H1 (cell line): ENCODE data around the gene DOP1A. TPM values are rescaled to one million over a fixed set of nuclear protein-coding genes. Genes with fewer than 3 reads are reported as not detected.

Experiments used
- ASH2L ChIP-seq: fragments of 200-600, 300-600 bp; sonication (generic); IDR thresholded peaks from one replicate; pipeline ENCODE4 v1.7.1; 2017; ENCODE audit warnings: low read length
- CHD7 ChIP-seq: fragments of 300-600 bp; sonication (generic); IDR thresholded peaks from 2 replicates; pipeline ENCODE4 v1.7.1; 2012; ENCODE audit warnings: low read length, moderate library complexity, mild to moderate bottlenecking, inconsistent platforms; ENCODE audit not compliant: insufficient replicate concordance
- HDAC6 ChIP-seq: IDR thresholded peaks from one replicate; pipeline ENCODE4 v1.7.1; 2012; ENCODE audit warnings: low read depth, mild to moderate bottlenecking, inconsistent platforms, low read length, moderate library complexity
- KDM1A ChIP-seq: fragments of 200-600, 300-600 bp; sonication (generic); IDR thresholded peaks from 2 replicates; pipeline ENCODE4 v1.7.1; 2016; ENCODE audit warnings: mild to moderate bottlenecking, low read length, borderline replicate concordance
- NRF1 ChIP-seq: IDR thresholded peaks from 2 replicates; pipeline ENCODE4 v1.6.1; 2011; ENCODE audit warnings: mild to moderate bottlenecking, low read depth, low read length, improper control_type of control experiment
- SIN3A ChIP-seq, 2 experiments: IDR thresholded peaks in 1 of 2; conservative IDR thresholded peaks in 1 of 2; 2 replicates each; pipeline ENCODE4 v1.6.1; 2011 to 2012; ENCODE audit warnings: low read length in 2 of 2, improper control_type of control experiment in 1 of 2, low read depth in 1 of 2, mild to moderate bottlenecking in 1 of 2
- TAF1 ChIP-seq: IDR thresholded peaks from 2 replicates; pipeline ENCODE4 v1.6.1; 2011; ENCODE audit warnings: mild to moderate bottlenecking, low read depth, low read length
- TAF7 ChIP-seq: optimal IDR thresholded peaks from 2 replicates; pipeline ENCODE3; 2011; ENCODE audit warnings: low read depth, mild to moderate bottlenecking, inconsistent platforms, low read length, moderate library complexity, borderline replicate concordance
- TEAD4 ChIP-seq: IDR thresholded peaks from 2 replicates; pipeline ENCODE4 v1.6.1; 2012; ENCODE audit warnings: low read depth, low read length, inconsistent platforms, mixed read lengths
- polyA plus RNA-seq, 7 experiments: library from polyadenylated mRNA; depleted of rRNA in 3 of 7; stranded (reverse) in 5 of 7; unstranded in 2 of 7; fragments of >200 nt in 5 of 7; fragments of 200-250 nt in 2 of 7; gene quantifications; 1 replicate in 5 of 7; 2 replicates in 1 of 7; 4 replicates in 1 of 7; pipeline versions ENCODE4 v1.2.1 to v1.2.3, GENCODE V29; 2011 to 2013; ENCODE audit warnings: missing spikeins in 2 of 7, mixed read lengths in 2 of 7
- total RNA-seq: library from RNA; stranded (reverse); fragmentation: NEBNext Ultra II Directional; extraction: Animal tissue kit (Norgen Biotek cat#: 25700); gene quantifications from 2 replicates; pipeline ENCODE4 v1.2.1, GENCODE V29; 2021

The DOP1A gene
- total and polyA plus RNA-seq, 2 of the 8 experiments (the other 6 are each of a cell fraction or from before 2014, with no cell fraction given), result 7.5 to 14.7 TPM

- TF ChIP-seq CHD7 (no peak), TEAD4 (no peak), TAF1 (no peak), TAF7 (no peak), KDM1A (no peak), NRF1 (no peak), ASH2L (no peak), SIN3A (conservative IDR thresholded peaks at IDR 0.05 in 1 of 2, IDR thresholded peaks at IDR 0.05 in 1 of 2; ENCODE audit: low read depth in 1 of 2, low read length in 2 of 2) (no peak), HDAC6 (no peak)
Measured at GRCh38 chr6:83169511-83169910, 102.0 kb downstream of the DOP1A start (continued).
